ENCODE results near the gene FAM120A.

Gene FAM120A

DNA sequence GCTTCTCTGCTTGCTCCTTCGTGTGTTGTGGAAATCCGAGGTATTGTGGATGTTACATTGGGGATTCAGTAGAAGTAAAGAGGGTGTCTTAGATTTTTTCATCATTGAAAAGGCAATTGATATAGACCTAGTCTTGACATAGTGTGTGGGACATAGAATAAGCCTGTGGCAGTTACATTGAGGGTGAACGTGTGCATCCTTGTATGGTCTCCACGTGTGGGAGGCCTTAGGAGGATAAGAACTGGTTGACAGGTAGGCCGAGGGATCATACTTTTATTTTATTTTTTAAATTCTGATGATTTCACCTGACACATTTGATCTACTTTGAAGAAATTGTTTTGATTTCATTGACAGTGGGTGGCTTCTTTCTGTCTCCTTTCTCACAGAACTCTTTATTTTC lies 18.9 kb downstream of the FAM120A start:
- DNase-seq (ENCODE audit: low read depth), result no peak

DNA sequence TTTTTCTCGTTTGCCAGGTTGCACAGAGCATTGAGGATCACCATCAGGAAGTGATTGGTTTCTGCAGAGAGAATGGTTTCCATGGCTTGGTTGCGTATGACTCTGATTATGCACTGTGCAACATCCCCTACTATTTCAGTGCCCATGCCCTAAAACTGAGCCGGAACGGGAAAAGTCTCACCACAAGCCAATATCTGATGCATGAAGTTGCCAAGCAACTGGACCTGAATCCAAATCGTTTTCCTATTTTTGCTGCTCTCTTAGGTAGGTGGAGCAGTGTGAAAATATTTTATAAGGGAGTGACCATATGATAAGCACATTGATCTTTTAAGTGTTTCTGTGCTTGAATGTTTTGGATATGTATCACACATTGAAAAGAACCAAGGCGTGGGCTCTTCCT lies 19.6 kb downstream of the FAM120A start:
- DNase-seq (ENCODE audit: low read depth), result no peak

DNA sequence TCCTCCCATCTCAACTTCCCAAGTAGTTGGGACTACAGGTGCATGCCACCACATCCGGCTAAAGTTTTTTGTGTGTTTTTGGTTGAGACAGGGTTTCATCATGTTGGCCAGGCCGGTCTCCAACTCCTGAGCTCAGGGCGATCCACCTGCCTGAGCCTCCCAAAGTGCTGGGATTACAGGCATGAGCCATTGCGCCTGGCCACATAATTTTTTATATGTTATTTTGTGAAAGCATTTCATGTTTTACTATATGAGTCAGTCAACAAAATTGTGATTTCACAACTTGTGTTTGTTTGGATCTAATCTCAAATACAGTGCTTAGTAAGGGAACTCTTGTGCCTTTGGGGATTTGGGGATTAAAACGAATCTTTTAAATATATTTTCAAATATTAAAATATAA lies 21.9 kb downstream of the FAM120A start:
- DNase-seq (ENCODE audit: low read depth), result peak; percentile 39

DNA sequence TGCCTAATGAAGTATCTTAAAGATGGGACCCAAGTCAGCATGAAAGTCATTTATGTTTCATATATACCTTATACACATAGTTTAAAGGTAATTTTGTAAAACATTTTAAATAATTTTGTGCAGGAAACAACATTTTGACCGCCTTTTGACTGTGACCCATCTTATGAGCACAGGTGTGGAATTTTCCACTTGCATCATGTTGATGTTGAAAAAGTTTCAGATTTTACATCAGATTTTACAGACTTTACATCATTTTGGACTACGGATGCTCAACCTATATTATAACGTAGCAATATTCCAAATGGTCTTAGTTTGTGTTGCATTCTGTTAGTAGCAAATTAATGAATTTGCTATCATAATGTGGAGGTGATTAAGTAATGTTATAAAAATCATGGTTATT lies 23.6 kb downstream of the FAM120A start:
- DNase-seq (ENCODE audit: low read depth), result no peak

DNA sequence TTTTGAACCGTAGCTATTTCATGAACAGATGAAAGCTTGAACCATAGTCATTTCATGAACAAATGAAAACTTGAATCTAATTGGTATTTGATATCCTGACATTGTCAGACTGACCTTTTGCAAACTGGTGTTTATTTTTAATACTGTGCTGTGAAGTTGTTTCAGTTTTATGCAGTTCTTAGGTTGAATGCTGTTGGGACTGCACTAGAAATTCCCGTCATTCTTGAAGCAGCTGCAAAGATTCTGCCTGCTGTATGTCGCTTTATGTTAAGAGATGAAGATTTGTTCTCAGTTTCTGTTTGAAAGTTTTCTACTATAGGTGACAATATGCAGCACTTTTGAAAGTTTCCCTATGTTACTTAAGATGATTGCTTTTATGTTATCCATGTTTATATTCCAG lies 24.4 kb downstream of the FAM120A start:
- no peak for DNase-seq (ENCODE audit: low read depth)

DNA sequence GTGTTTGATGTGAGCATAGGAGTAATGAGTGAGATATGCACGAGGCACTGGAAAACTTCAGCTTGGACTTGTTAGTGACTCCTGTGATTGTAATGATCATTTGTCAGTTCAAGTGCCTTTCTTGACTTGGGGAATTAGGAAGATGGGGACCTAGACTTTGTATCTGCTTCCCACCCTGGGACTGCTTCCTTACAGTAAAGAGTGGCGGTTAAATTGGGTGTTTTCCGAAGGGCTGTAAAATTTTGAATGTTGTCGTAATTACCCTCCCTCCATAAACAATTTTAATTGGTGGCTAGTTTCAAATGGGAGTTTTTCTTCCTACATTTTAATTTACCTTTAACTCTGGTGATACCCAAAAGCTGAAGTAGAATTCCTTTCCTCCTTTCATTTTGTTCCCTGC lies 25.4 kb downstream of the FAM120A start:
- no peak for DNase-seq (ENCODE audit: low read depth)

DNA sequence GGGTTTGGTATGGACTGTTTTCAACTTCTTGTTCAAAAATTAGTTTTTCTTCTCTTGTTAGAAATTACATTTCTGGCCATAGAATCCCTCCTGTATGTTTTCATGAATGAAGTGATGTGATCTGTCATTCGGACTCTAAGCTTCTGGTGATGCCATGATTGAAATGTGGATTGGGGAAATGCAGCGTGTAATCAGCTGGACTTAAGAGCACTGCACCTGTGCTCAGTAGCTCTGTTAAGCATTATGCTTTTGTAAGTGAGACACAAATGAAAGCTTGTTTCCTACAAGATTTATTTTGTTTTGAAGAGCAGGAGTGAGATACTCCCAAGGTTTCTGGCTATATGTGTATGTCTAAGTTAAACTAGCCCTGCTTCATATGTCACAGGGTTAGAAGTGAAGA lies 25.9 kb downstream of the FAM120A start:
- no peak for DNase-seq (ENCODE audit: low read depth)

DNA sequence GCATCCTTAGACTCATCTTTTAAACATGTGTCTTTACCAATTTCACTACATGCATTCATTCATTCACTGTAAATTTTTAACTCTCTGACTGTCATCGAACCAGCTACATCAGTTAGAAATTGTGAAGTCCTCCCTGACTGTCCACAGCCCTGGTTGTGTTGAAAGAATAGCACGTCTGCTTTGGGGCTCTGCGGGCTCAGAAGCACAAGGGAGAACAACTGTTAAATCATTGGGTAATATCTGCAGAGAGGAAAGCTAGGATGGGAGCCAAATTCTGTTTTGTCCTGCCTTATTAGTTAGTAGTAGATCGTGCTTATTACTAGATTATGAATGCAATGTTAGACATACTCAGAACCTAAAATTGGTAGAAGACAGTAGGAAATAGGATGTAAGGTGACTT lies 28.2 kb downstream of the FAM120A start:
- DNase-seq (ENCODE audit: low read depth), result no peak

DNA sequence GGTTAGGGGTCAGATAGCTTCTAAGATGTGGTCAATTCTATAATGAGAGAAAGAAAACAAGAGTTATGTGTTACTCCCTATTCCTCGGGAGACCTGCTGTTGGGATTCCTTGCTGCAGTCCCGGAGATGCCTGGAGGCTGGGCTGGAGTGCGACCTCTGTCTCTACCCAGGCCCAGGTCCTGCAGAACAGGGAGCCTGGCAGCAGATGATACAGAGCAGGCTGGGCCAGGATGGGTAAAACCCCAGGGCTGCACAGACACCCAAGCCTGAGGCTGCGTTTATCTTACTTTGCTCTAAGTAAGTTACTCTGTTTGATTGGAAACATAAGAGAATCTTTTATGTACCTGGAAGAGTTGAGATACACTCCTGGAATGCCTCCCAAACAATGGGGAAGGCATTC lies 28.8 kb downstream of the FAM120A start:
- DNase-seq (ENCODE audit: low read depth), result no peak

DNA sequence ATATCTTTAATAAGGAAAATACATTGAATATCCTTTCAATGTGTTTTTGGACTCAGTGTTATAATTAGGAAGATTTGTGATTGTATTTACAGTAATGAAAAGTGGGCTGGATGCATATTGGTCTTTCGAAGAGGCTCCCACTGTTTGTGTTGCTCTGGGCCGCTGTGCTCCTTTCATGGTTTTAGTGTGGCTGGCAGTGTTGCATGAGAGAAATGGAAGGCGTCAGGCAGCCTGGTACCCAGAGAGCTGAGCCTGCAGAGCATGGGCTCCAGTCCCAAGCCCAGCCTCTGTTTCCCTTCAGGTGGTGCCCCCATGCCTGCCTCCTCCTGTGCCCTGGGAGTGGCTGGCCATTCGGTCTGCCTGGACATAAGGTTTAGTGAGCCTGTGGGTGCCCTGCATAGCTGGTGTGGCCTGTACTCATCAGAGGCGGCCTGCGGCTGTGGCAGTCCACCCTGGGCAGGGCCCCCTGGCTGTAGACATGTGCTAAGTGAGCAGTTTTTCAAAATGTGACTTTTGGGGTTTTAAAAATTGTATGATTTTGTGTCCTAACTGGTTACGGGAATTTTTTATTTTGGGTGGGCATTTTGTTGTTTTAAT lies 29.3 kb downstream of the FAM120A start:
- DNase-seq (ENCODE audit: low read depth), result no peak

DNA sequence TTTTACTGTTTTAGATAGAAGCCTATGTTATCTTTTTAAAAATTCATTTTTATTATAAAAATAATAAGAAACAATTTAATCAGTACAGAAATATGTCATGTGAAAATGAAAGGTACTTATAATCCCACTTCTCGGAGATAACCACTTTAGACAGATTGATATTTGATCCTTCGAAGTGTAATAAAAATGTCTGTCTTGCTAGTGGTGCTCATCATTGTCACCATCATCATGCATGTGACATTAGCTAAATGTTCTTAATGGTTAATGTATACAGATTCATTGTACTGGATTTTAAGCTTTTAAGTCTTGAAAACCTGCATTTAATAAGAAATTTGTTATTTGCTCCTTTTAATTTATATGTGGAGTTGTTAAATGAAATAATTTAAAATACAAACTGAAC lies 32.0 kb downstream of the FAM120A start:
- no peak for DNase-seq (ENCODE audit: low read depth)

DNA sequence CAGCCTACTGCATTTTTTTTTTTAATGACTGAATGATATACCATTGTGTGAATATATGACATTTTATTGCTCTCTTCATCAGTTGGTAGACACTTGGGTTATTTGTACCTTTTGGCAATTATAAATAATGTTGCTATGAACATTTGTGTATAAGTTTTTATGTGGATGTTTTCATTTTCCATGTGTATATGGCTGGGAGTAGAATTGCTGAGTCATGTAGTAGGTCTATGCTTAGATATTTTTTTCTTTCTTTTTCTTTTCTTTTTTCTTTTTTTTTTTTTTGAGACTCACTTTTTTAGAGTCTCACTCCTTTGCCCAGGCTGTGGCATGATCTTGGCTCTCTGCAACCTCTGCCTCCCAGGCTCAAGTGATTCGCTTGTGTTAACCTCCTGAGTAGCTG lies 34.8 kb downstream of the FAM120A start:
- no peak for DNase-seq (ENCODE audit: low read depth)

DNA sequence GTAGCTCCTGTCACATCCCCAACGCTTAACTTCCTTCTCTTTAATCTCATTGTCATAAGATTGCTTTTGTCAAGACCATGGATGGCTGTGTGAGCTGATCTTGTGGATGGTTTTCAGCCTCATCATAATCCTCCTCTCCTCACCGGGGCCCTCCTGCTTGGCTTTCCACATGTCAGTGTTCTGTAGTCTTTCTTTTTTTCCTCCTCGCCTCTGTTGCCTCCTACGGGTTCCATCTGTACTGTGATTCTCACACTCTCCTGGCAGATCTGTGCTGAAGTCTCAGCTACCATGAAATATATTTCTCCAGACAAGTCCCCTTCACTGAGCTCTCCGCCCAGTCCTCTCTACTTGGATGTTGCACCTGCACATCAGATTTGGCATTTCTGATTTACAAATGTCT lies 36.8 kb downstream of the FAM120A start:
- DNase-seq (ENCODE audit: low read depth), result no peak

DNA sequence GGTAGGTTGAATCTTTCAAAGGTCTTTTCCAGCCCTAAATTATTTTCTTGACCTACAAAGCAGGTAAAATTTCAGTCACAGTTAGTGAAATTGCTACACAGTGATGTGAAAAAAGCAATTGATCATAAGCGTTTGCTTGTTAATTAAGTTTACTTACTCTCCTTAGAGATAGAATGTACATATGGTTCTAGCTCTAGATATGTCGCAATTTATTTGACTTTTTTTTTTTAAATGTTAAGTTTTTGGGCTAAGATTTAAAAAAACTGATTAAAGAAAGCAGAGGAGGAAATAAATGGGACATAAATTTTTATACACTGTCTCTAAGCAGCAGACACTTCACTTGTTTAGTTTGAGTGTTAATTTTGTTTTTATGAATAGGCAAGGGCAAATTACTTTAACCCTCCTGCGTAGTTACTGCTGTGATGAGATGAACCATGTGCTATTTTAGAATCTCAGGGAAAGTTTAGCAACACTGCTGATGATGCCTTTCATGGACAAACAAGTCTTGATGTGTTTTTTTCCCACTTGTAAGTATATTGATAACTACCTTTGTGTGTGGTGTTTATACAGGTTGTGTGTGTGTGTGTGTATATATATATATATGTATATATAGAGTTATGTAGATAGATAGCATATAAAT lies 40.2 kb downstream of the FAM120A start:
- DNase-seq (ENCODE audit: low read depth), result no peak

DNA sequence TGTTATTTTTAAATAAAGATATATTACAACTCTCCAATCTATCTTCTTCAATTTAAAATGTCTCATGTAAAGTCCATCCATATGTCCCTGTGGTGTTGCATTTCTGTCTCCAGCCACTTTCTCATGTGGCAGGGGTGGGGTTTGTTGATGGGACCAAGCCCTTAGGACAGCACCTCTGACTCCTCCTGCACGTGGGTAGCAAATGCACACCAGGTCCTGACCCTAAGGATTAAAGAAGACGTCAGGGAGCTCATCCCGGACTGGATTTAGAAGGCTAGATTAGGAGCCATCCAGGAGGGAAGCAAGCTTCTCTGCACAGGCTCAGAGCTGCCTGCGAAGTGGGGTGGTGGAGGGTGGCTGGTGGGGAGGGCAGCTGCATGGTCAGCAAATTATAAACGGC lies 40.8 kb downstream of the FAM120A start:
- DNase-seq (ENCODE audit: low read depth), result no peak

DNA sequence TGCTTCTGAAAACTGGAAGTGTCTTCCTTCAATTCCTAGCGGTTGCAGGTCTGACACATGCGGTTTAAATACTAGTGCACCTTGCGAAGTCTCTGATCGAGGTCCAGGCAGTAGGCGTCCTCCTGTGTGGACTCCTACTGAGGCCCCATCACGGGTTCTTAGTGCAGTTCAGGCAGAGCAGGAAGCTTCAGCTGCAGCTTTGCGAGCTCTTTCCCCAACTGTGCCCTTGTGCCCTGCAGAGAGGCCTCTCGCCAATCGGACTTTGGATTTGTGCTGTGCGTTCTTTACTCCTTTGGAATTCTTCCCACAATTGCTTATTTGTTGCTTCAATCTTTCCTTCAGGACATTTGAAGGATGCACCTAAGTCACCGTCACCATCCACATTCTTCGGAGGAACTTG lies 42.5 kb downstream of the FAM120A start:
- no peak for DNase-seq (ENCODE audit: low read depth)

DNA sequence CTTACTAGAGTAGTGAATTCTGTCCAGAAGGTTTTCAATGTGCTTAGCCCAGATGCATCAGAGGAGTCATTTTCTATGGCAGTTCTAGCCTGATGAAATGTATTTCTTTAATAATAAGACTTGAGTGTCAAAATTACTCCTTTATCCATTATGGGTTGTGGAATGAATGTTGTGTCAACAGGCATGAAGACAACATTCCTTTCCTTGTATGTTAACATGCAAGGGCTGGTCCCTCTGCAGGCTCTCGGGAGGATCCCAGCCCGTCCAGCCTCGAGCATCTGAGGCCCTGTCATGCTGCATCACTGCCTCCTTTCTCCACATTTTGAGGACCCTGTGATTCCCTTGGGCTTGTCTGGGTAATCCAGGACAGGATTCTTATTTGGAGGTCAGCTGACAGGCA lies 44.8 kb downstream of the FAM120A start:
- no peak for DNase-seq (ENCODE audit: low read depth)

DNA sequence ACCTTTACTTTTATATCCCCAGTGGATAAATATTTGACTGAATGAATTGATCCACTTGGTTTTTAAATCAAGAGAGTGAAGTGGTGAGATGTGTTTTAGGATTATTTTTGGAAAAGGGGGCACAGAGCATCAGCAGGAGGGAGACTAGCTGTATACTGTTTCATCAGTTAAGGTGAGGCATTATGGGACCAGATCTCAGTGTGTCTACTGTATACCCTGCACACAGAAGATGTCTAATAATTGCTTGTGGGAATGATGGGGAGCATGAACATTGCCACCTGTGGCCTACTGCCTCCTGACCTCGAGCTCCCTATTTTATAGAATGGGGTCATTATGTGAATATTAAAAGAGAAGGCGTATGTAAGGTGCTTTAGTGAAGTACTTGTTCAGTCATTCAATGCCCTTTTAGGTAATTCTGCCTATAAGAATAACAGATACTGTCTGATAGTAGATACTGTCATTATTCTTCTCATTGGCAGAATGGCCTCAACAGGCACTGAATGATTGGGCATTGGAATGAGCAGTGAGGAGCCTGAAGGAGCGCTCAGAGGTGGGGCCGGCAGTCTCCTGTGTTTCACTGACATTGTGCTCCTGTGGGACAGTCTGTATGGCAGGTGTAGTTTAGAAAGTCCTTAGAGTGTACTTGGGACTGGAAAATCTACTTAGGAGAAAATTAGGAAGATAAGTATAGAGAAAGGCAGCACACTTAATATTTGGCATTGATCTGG lies 49.2 kb downstream of the FAM120A start:
- no peak for DNase-seq (ENCODE audit: low read depth)

DNA sequence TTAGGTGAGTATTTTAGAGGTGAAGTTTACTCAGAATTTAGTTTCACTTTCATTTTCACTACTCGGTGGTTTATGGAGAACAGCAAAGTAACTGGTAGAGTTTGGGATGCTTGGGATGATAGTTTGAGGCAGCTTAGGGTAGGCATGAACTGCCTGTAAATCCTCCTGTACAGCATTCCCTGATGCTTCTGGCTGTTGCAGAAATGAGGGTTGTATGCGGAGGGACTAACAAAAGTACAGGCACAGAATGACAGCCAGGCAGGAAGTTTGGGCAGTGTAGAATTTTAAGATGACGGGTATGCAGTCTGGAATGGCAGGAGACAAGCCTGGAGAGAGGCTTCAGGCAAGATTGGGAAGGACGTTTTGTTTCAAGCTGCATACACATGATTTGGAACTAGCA lies 49.9 kb downstream of the FAM120A start:
- no peak for DNase-seq (ENCODE audit: low read depth)

DNA sequence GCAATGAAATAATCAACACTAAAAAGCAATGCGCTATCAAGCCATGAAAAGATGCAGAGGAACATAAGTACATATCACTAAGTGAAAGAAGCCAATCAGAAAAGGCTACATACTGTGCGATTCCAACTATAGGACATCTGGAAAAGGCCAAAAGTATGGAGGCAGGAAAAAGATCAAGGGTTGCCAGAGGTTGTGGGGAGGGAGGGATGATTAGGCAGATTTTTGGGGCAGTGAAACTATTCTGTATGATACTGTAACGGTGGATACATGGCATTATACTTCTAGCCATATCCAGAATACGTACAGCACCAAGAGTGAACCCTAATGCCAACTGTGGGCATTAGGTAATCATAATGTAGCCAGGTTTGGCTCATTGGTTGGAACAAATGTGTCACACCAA lies 51.9 kb downstream of the FAM120A start:
- DNase-seq (ENCODE audit: low read depth), result no peak

DNA sequence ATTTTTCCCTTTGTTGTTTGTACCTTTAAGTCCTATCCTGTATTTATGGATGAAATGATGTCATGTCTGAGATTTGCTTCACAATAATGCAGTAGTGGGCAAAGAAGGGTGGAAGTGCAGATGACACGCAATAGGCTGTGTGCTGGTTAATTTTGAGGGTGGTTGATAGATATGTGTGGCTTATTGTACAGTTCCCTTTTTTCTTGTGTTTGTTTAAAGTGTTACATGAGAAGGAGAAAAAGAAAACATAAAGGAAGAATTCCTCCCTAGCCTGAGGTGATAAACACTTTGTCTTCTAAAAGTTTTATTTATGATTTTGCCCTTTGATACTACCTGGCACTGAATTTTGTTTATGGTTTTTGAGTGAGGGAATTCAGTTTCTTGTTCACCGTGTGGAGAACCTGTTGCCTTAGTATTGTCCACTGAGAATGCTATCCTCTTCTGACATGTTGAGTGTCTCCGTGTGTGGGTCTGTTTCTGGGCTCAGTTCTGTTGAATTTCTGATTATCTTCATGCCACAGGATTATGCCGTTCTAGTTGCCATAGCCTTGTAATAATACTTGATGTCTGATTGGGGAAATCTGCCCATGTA lies 54.2 kb downstream of the FAM120A start:
- no peak for DNase-seq (ENCODE audit: low read depth)

DNA sequence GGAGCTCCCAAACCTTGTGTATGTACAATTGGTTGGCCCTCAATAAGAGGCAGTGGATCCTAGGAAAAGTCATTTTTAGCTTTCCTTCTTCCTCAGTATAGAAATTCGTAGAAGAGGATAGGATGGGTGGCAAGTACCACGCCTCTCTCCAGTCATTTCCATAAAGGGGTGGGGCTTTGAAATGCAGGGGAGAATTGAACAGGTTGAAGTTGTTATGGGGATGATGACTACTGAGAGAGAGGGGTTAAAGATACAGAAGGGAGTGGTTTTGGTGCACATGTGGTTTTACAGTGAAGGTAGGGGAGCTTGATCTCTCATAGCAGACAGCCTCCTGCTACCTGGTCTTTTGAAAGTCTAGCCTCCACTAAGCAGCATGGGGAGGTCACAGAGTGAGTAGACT lies 56.3 kb downstream of the FAM120A start:
- DNase-seq (ENCODE audit: low read depth), result no peak

DNA sequence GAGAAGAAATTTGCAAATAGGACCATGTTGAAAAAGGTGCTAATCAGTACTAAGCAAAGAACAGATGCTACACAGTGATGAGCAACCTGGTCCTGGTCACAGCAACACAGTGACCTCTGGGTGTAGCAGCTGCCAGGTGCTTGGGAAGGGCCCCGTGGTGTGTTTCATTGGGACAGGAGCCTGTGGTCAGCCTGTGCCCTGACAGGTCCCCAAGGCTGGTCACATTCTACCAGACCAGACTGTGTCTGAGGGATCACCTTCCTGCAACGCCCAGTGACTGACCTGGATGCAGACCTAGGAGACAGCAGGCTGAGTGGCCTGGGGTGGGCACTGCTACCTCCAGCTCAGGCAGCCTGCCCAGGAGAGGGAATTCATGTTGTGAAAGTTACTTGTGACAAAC lies 56.7 kb downstream of the FAM120A start:
- no peak for DNase-seq (ENCODE audit: low read depth)

All from HS-5 (cell line).